GM19463 (cell line): ENCODE results near the gene KCTD1.

Source experiments
- ATAC-seq: cut with Tn5 transposase; IDR thresholded peaks from one replicate; pipeline ENCODE4 v1.9.1; 2021; ENCODE audit warnings: mild to moderate bottlenecking, moderate library complexity; ENCODE audit not compliant: unreplicated experiment

Gene KCTD1

DNA sequence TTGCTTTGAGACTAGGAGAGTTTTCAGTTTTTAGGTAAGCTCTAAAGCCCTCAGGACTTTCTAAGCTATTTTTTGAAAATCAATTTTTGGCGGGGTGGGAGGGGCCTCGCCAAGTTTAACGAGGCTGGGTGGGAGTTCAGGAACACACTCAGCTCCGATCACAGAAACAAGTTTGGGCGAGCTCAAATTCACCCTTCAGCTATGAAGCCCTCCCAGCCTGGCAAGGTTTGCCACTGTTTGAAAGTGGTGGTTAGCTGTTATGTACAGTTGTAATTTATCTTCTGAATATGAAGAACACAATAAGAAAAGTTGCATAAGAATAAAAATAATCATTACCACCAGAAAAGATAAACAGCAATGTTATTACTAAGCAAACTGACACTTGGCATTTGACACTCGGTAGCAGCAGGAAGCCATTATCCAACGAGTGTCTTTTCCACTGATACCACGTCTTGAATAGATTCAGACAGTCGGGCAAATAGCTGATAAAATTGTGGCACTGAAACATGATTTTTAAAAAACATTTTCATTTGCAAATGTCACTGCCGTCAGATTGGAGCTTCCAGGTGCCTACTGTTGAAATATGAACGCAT, 59.8 kb downstream of the KCTD1 start:
- no peak for ATAC-seq

DNA sequence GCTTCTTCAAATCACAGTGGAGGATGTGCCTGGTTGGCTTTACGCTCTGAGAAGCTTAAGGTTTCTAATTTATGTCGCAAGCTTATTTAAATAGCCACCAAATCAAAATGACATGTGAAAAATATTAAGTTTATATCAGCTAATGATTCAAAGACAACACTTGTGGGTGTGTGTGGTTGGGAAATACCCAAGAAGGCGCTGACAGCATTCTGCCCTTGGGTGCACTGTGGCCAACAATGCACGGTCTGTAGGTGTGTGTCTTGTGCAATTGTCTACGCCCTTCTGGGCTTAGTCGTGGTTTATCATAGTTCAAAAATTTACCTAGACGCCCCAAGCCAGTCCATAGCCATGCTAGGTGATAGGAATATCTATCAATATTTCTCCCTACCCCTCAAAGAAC, 60.9 kb downstream of the KCTD1 start:
- ATAC-seq: peak; percentile 99

DNA sequence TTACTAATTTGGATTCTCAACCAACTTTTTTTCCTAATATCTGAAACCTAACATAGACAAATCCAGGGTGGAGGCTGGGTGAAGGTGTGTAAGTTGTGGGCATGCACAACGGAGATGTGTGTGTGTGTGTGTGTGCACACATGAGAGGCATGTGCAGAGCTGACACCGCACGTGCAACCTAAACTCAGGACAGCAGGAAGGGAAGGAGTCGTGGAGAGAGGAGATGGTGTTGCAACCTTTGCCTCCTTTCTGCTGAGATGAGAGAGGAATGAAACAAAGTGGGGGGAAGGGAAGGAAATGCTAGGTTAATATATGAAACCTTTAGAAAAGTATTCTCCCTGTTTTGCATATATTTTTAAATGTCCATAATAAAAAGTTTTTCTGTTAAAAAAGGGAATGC, 64.7 kb downstream of the KCTD1 start:
- ATAC-seq: no peak

DNA sequence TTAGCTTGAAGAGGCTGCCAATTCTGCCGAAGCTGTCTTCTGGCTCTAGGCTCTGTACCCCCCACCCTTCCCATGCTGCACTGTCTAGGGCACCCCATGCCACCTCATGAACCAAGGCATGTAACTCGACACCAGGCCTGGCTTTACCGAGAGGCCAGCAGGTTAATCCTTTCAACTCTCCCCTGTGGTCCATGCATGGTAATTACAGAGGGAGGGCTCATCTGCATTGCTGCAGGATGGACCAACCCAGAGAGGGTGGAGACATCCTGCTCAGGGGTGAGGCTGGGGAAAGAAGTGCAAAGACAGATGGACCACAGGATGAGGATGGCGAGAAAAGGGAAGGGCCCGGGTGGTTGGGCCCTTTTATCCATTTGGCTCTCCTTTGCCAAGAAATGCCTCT, 65.8 kb downstream of the KCTD1 start:
- ATAC-seq: no peak

DNA sequence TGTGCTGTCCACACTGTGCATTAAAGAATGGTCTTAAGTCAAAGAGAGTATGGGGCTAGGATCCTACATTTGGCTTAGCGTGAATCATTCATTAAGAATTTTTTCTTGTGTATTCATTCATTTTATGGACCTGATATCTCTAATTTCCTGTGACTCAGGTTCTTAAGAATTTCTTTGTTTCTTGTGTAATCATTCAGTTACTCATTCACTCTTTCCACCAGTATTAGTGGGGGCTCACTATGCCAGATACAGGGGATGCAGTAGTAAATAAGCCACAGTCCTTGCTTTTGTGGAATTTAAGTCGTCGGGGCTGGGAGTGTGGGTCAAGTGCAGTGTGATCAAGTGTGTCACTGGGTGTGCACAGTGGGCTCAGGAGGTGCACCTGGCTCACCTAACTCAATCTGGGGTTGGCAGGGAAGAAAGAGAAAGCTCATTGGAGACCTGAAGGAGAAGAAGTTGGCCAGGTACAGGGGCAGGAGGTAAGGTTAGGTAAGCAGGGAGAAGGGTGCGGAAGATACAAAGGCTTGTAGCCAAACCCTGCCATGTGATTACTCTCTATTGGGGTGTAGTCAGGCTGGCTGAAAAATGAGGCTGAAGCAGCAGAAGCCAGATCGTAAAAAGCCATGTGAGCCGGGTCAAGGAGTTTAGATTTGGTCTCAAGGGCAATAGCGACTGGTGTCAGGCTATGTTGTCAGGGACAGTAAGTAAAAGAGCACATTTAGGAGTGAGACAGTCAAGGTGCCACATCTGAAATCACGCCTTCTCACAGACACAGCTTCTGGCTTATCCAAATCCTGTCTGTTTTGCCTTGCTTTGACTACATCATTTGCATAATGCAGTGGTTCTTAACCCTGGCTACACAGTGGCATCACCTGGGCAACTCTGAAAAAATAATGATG, 67.2 kb downstream of the KCTD1 start:
- ATAC-seq: no peak

DNA sequence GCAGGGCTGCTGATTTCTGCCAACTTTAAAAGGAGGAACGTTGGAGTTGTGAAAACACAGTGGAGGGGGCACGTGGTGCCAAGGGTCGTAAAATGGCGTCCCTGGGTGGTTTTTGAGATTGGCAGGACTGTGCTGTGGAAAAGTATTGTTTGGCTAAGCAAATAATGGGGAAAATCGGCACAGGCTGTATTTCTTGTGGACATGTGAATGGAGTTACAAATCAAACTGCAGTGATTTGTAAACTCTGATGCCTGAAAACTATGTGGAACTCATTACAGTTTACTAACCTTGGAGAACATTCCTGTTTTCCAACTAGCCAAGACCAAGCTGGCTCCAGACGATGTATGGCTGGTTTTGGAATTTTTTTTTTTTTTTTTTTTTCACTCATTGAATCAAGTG, 68.7 kb downstream of the KCTD1 start:
- no peak for ATAC-seq

DNA sequence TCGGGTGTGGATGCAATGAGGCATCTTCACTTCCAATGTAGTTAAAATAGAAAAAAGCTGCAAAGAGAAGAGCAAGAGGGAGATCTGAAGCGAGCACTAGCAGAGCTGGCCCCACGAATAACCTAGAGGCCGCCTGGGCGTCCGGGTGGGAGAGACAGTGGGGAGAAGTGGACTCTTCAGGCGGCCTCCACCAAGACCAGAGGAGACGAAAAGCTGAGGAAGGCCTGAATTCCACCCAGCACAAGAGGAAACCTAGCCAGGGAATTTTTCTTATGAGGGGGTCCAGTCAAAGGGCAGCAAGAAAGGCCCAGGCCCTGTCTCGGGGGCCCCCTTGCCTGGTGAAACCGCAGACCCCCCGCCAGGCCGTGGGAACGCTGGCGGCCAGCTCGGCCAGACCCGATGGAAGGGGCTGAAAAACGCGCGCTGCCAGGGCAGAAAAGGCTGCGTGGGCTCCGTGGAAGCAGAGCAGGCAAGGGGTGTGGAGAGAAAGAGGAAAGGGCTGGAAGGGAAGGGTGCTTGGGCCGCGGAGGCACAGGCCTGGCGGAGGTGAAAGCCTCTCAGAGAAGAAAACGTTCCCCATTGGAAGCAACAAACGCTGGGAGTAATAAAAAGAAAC, 69.2 kb downstream of the KCTD1 start:
- no peak for ATAC-seq

DNA sequence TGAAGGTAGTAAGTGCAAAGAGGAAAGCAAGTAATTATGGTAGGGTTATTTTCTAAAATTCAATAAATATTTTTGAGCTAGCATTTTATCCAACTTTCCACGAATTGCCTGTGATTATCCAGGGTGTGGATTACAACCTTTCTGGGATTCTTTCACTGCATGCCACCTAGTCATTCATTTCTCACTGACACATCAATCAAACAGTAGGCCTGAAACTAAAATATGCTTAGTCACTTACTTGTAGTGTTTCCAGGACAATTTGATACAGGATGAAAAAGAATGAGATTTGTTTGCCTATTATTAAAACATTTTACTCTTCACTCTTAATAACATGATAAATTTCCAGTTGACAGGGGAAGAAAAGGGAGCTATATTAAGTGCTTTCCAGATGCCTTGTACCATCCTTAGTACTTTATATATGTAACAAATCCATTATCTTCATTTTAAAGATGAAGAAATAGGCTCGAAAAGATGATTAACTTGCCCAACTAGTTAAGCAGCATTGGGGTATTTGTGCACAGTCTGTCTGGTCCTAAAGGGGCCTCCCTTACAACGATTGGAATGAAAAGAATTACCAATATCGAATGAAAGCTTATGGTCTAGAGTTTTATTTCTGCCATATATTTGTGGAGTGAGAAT, 70.4 kb downstream of the KCTD1 start:
- ATAC-seq: no peak

DNA sequence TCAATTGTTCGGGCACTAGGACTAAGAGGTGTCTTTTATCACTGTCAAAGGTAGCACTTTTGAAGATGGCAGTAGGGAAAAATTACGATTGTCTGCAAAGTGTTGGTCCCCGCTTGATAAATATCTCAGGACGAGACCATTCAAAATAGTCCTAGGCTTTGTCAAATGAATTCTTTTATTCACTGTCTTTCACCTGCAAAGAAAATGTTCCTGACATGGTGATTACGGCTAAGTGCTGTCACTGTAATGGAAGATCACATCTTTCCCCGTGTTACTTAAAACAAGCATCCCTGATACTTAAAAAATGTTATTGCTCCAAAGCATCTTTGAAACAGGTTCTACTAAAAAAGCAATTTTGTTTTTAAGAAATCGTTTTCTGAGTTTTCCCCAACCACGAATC, 71.7 kb downstream of the KCTD1 start:
- no peak for ATAC-seq

DNA sequence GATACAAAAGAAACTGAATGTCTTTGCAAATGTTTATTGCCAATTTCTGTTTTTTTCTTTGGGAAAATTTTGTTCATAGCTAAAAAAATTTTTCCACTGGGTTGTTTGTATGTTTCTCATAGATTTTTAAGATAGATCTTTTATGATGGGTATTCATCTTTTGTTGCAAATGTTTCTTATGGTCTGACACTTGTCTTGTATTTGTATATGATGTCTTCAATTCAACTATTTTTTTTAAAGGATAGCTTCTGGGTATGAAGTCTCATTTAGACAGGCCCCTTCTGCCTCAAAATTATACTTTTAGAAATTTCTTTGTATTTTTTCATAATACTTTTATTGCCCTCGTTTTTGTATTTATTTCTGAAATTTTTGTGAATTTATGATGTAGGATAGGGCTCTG, 73.8 kb downstream of the KCTD1 start:
- ATAC-seq: no peak

DNA sequence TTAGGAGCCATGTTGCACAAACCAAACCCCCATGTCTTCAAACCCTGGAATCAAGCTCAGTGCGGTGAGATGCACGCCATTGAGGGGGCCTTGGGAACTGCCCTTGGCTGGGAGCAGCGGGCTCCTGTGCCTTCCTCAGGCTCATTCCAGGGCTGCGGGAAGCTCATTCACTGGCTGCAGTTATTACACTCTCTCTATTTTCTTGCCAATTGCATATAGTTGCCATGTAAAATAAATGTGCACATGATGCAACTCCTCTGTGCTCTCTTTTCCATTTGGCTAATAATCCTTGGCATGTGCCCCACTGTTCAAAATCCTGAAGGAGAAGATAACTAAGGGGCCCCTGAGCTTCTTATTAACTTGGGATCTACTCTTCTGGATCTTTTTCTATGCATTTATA, 74.7 kb downstream of the KCTD1 start:
- ATAC-seq: no peak

DNA sequence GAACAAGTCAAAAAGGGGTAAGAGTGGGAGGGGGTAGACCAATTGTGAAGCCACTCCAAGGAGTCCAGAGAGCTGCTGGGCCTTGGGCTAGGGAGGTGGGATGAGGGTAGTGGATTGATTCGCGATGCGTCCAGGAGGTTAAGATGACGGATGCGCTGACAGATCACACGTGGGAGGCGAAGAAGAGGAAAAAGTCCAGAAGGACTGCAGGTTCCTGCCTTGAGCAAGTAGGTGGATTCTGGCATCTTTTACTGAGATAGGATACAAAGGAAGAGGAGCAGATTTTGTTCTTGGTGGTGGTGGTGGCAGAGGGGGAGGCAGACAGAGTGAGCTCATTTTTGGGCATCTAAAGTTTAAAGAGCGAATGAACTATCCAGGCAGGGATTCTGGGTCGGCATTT, 76.5 kb downstream of the KCTD1 start:
- ATAC-seq: no peak

DNA sequence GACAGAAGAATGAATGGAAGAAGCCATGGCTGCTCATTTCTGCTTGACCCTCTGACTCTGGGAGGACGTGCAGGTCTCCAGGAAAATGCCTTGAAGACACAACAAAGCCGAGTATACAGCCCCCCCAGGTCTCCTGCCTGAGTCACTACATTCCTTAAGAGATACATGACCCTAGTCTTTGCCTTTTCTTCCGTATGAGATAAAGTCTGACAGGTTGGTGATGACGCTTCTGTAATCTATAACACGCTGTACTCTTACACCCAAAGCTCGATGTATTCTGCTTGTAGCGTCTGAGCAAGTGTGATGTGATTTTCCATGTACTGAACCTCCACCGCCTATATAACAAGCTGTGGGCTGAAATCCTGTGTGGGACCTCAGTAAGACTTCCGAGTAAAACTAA, 77.3 kb downstream of the KCTD1 start:
- no peak for ATAC-seq

DNA sequence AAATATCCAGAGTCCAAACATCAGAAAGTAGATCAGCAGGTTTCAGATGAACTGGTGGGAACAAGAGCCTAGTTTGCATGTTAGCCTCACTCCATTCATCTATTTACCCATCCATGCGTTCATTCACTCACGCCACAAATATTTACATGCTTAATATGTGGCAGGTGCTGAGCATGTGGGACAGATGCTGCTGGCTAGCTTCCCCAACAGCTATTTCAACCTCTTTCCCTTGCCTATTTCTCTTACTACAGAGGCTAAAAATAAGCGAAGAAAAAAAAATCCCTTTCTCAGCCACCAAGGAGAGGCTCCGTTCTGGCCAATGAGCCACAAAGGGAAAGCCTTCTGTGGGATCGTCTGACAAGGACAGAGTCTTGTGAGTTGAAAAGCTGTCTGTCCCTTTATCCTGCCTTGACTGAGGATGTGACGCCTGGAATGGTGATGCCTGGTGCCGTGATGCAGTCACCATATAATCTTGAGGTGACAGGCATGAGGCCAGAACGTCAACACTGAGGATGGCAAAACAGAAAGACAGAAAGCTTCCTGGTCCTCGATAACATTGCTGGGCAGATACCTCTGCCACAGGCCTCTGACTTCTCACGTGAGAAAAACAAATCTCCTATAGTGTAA, 78.2 kb downstream of the KCTD1 start:
- ATAC-seq: peak; percentile 83

DNA sequence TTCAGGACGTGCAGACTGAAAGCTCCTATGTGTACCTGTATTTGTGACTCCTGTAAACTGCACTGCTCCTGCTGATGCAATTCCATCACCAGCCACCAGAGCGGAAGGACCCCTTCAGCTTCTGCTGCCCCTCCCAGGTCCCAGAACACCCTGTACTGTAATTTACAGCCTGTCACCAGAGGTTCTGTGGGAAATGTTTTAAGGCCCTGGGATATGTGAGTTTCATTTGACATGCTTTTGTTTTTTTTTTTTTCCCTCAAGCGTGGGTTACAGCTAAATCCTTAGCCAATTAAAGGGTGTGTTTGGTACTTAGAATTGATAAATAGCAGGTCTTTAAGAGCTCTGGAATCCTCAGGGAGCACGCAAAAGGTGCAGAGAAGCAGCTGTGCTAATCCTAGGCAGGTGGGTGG, 79.4 kb downstream of the KCTD1 start:
- ATAC-seq: peak; percentile 64

DNA sequence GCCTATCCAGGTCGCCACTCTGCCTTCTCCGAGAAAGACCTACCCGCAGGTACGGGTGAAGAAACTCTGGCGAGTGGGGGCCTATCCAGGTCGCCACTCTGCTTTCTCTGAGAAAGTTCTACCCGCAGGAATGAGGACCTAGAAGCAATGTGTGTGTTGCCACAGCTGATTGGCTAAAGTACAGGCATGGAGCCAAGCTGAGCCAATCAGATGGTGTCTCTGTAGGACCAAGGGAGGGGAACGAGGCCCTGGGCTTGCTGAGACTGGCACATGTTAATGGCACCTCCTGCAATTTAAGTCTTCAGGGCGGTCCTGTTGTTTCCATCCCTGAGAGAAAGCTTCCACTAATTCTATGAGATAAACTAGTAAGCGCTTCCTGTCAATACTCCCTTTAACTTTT, 82.3 kb downstream of the KCTD1 start:
- no peak for ATAC-seq

DNA sequence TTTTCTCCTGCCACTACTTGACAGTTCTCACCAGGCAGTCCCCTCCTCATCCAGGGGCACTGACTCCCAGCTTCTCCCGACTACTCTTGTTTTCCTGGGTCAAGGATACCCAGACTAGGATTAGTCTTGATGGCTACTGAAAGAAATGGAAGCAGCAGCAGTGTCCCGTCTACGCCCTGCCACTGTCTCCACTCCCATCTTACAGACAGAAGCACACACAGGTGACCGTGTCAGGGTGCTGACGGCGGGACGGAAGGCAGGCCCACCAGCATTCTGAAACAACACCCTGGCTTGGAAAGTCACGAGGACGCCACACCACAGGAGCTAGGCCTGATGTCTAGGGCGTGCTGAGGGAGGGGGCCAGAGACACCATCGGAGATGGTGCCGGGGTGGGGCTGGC, 82.9 kb downstream of the KCTD1 start:
- ATAC-seq: no peak

DNA sequence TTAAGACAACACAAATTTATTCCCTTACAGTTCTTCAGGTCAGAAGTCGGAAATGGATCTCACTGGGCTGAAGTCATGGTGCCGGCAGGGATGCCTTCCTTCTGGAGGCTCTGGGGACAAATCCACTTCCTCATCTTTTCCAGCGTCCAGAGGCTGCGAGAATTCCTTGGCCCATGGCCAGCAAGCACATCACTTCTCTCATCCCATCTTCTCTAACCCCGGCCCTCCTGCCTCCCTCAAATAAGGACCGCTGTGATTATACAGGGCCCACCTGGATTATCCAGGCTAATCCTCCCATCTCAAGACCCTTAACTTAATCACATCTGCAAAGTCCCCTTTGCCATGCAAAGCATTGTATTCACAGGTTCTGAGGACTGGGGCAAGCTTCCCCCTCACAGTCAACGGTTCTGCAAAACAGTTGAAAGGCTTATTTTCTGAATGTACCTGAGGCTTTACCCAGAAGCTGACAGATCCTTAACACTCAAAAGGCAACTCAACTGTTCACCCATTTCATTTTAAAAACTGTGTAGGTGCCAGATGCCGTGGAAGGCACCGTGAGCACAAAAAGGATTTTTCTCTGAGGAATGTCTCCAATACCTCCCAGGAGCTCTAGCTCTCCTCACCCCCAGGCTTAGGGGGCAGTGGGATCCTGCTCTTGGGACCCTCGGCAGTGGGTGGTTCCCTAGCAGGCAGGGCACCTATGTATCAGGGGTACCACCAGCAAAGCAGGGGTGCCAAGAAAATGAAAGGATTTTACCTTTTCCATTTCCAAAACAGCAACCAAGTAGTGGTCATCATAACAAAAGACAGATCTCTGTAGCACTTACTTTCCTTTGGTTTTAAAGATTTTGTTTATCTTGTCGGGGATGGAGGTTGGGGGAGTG, 84.0 kb downstream of the KCTD1 start:
- ATAC-seq: no peak

DNA sequence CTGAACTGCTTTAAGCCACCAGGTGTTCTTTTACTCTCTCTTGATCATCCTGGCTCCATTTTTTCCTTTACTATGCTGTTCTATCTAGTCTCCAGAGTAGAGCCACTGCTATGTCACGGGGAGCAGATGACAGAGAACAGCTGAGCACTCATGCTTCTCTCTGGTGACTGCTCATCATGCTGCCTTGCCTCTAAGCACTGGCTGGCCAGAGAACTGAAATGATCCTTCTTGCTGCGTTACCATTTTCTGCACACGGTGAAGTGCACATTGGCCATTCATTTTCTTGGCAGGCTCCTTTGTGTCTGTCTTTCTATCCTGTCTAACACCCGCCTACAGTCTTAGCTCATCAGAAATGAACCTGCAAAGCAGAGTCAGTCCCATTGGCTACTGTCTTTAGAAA, 86.0 kb downstream of the KCTD1 start:
- ATAC-seq: no peak

DNA sequence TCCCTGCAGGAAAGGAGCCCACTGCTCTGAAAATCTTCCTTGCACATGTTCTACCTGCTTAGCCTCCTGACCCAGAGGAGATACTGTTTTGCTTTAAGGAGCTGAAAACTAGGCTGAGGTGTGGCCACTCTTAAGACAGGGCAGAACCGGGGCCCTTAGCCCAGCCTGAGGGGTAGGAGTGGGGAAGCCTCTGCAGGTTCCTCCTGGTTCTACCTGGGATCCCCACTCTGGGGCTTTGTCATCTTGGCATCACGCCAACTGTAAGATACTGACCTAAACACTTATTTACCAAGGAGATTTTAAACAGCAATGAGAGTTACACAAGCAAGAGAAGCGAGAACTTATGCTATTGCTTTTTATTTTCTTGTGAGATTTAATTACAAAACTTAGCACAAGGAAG, 86.9 kb downstream of the KCTD1 start:
- no peak for ATAC-seq
